Measurements from ENCODE around the gene PGBD1.
"Not testable (repeated sequence)": the region's sequence is repeated elsewhere in the genome, so short reads cannot be mapped to it uniquely, and the experiment has no call there.

Gene PGBD1

GRCh38 chr6:28269492-28269891 lies 11.9 kb upstream of the PGBD1 start:
- peak; percentile 23 for DNase-seq

- no peak for DNase-seq
Measured at GRCh38 chr6:28274888-28275287, 6.5 kb upstream of the PGBD1 start.

GRCh38 chr6:28277746-28278145 lies 3.6 kb upstream of the PGBD1 start:
- no peak for DNase-seq

GRCh38 chr6:28280595-28281287 lies 631 bp upstream of the PGBD1 start:
- no peak for DNase-seq

GRCh38 chr6:28282926-28283325 lies 1.6 kb downstream of the PGBD1 start:
- DNase-seq: no peak

GRCh38 chr6:28291573-28291972 lies 10.2 kb downstream of the PGBD1 start:
- no peak for DNase-seq

GRCh38 chr6:28295326-28295725 lies 14.0 kb downstream of the PGBD1 start:
- DNase-seq: no peak

- DNase-seq: no peak
Measured at GRCh38 chr6:28296520-28297060, 15.2 kb downstream of the PGBD1 start.

- DNase-seq: peak; percentile 13
Measured at GRCh38 chr6:28303570-28303969, 22.2 kb downstream of the PGBD1 start.

GRCh38 chr6:28306363-28306762 lies 25.0 kb downstream of the PGBD1 start:
- DNase-seq: not testable (repeated sequence)

- DNase-seq: no peak
Measured at GRCh38 chr6:28311139-28311823, 29.9 kb downstream of the PGBD1 start.

GRCh38 chr6:28312939-28313338 lies 31.6 kb downstream of the PGBD1 start:
- no peak for DNase-seq

GRCh38 chr6:28315628-28316027 lies 34.3 kb downstream of the PGBD1 start:
- no peak for DNase-seq

- DNase-seq: not testable (repeated sequence)
Measured at GRCh38 chr6:28317866-28318265, 36.5 kb downstream of the PGBD1 start.

- no peak for DNase-seq
Measured at GRCh38 chr6:28322661-28323060, 41.3 kb downstream of the PGBD1 start.

GRCh38 chr6:28323813-28324424 lies 42.5 kb downstream of the PGBD1 start:
- no peak for DNase-seq

- no peak for DNase-seq
Measured at GRCh38 chr6:28326371-28326948, 45.1 kb downstream of the PGBD1 start.

GRCh38 chr6:28330041-28330440 lies 48.7 kb downstream of the PGBD1 start:
- no peak for DNase-seq

GRCh38 chr6:28333047-28333446 lies 51.7 kb downstream of the PGBD1 start:
- no peak for DNase-seq

GRCh38 chr6:28333599-28334018 lies 52.2 kb downstream of the PGBD1 start:
- no peak for DNase-seq

- peak; percentile 1 for DNase-seq
Measured at GRCh38 chr6:28334286-28335039, 53.1 kb downstream of the PGBD1 start.

- no peak for DNase-seq
Measured at GRCh38 chr6:28335040-28335563, 53.7 kb downstream of the PGBD1 start.

Data from CD4-positive, alpha-beta T cell treated with Interleukin-4 for 4 hours (primary cell).